Activated CD4-positive, alpha-beta T cell treated with anti-CD3 and anti-CD28 coated beads for 24 hours (primary cell): ENCODE data around the gene ATRN.
"Not testable (repeated sequence)": the region's sequence is repeated elsewhere in the genome, so short reads cannot be mapped to it uniquely, and the experiment has no call there.

Experiments
- DNase-seq, 2 donors: peaks; one replicate each; pipeline ENCODE4 v3.0.0-alpha.2; 2020; ENCODE audit warnings: low read depth in 2 of 2

ATRN gene

GRCh38 chr20:3515379-3516170 lies 44.8 kb downstream of the ATRN start:
- no peak for DNase-seq

- DNase-seq = no peak
Measured at GRCh38 chr20:3521852-3522740, 51.3 kb downstream of the ATRN start.

GRCh38 chr20:3524696-3525095 lies 53.9 kb downstream of the ATRN start:
- DNase-seq = not testable (repeated sequence)

GRCh38 chr20:3532089-3532615 lies 61.3 kb downstream of the ATRN start:
- DNase-seq = no peak

- DNase-seq = not testable (repeated sequence)
Measured at GRCh38 chr20:3537733-3538132, 66.9 kb downstream of the ATRN start.

- DNase-seq = no peak
Measured at GRCh38 chr20:3539311-3540107, 68.7 kb downstream of the ATRN start.

- DNase-seq = no peak
Measured at GRCh38 chr20:3541887-3542721, 71.3 kb downstream of the ATRN start.

- DNase-seq = no peak
Measured at GRCh38 chr20:3543901-3544507, 73.2 kb downstream of the ATRN start.

GRCh38 chr20:3545401-3545925 lies 74.6 kb downstream of the ATRN start:
- no peak for DNase-seq

- no peak for DNase-seq
Measured at GRCh38 chr20:3547906-3548305, 77.1 kb downstream of the ATRN start.

GRCh38 chr20:3550837-3551236 lies 80.0 kb downstream of the ATRN start:
- DNase-seq = no peak

GRCh38 chr20:3551681-3552434 lies 81.0 kb downstream of the ATRN start:
- DNase-seq = no peak

- no peak for DNase-seq
Measured at GRCh38 chr20:3553663-3554062, 82.8 kb downstream of the ATRN start.

- no peak for DNase-seq
Measured at GRCh38 chr20:3557237-3557785, 86.5 kb downstream of the ATRN start.

GRCh38 chr20:3559231-3559630 lies 88.4 kb downstream of the ATRN start:
- DNase-seq = no peak

- no peak for DNase-seq
Measured at GRCh38 chr20:3559637-3560036, 88.8 kb downstream of the ATRN start.

GRCh38 chr20:3560162-3560561 lies 89.3 kb downstream of the ATRN start:
- DNase-seq = no peak

GRCh38 chr20:3560578-3560977 lies 89.8 kb downstream of the ATRN start:
- no peak for DNase-seq

- DNase-seq = no peak
Measured at GRCh38 chr20:3563133-3563532, 92.3 kb downstream of the ATRN start.
